ENCODE results near the gene PMPCB.
"Not testable (repeated sequence)": the region's sequence is repeated elsewhere in the genome, so short reads cannot be mapped to it uniquely, and the experiment has no call there.

DNA sequence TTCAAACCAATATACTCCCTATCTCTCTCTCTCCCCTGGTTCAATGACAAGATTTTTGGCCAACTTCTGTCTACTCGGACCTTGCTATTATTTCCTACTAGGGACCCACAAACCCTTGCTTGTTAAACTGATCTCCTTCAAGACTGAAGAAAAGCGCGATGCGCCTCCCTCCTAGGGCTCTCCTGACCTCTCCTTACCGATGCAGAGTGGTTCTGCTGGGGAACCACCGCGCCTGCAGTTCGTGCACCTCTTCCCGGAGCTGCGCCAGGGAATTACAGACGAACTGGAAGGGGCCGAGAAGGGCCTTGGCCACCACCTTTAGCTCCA, 17.6 kb upstream of the PMPCB start:
- TF ChIP-seq, protein P1, sequence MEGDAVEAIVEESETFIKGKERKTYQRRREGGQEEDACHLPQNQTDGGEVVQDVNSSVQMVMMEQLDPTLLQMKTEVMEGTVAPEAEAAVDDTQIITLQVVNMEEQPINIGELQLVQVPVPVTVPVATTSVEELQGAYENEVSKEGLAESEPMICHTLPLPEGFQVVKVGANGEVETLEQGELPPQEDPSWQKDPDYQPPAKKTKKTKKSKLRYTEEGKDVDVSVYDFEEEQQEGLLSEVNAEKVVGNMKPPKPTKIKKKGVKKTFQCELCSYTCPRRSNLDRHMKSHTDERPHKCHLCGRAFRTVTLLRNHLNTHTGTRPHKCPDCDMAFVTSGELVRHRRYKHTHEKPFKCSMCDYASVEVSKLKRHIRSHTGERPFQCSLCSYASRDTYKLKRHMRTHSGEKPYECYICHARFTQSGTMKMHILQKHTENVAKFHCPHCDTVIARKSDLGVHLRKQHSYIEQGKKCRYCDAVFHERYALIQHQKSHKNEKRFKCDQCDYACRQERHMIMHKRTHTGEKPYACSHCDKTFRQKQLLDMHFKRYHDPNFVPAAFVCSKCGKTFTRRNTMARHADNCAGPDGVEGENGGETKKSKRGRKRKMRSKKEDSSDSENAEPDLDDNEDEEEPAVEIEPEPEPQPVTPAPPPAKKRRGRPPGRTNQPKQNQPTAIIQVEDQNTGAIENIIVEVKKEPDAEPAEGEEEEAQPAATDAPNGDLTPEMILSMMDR (IDR thresholded peaks at IDR 0.05) = not testable (repeated sequence)
- TF ChIP-seq TEAD4 (CRISPR knock-in tag; IDR thresholded peaks at IDR 0.05); CREM (CRISPR knock-in tag; IDR thresholded peaks at IDR 0.05); NFYB (CRISPR knock-in tag; conservative IDR thresholded peaks at IDR 0.05; ENCODE audit: low read depth); SMAD4 (CRISPR knock-in tag; IDR thresholded peaks at IDR 0.05); RELA (CRISPR knock-in tag; IDR thresholded peaks at IDR 0.05; ENCODE audit: borderline replicate concordance); ZBTB21 (CRISPR knock-in tag; IDR thresholded peaks at IDR 0.05; ENCODE audit: borderline replicate concordance); ZNF416 (CRISPR knock-in tag; IDR thresholded peaks at IDR 0.05); ZNF423 (CRISPR knock-in tag; IDR thresholded peaks at IDR 0.05); CREB1 (CRISPR knock-in tag; IDR thresholded peaks at IDR 0.05); ZNF232 (CRISPR knock-in tag; IDR thresholded peaks at IDR 0.05): not testable (repeated sequence)
- TF ChIP-seq, protein P2, sequence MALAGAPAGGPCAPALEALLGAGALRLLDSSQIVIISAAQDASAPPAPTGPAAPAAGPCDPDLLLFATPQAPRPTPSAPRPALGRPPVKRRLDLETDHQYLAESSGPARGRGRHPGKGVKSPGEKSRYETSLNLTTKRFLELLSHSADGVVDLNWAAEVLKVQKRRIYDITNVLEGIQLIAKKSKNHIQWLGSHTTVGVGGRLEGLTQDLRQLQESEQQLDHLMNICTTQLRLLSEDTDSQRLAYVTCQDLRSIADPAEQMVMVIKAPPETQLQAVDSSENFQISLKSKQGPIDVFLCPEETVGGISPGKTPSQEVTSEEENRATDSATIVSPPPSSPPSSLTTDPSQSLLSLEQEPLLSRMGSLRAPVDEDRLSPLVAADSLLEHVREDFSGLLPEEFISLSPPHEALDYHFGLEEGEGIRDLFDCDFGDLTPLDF (CRISPR knock-in tag; IDR thresholded peaks at IDR 0.05) = not testable (repeated sequence)
- TF ChIP-seq, protein P3, sequence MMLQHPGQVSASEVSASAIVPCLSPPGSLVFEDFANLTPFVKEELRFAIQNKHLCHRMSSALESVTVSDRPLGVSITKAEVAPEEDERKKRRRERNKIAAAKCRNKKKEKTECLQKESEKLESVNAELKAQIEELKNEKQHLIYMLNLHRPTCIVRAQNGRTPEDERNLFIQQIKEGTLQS (CRISPR knock-in tag; conservative IDR thresholded peaks at IDR 0.05) = not testable (repeated sequence)
